GM06990 (cell line): ENCODE data around the gene COA1.

Source experiments
- DNase-seq: peaks from one replicate; pipeline ENCODE4 v3.0.0-alpha.2; 2011; ENCODE audit not compliant: insufficient read length; ENCODE audit errors: extremely low read depth
- H3K27me3 ChIP-seq: replicated peaks from 2 replicates; pipeline ENCODE4 v1.6.0; 2011; ENCODE audit warnings: low read length; ENCODE audit not compliant: control insufficient read depth, insufficient read depth
- H3K36me3 ChIP-seq: 2 replicates; pipeline ENCODE4 v1.5.1; 2011; ENCODE audit warnings: low read length; ENCODE audit not compliant: control insufficient read depth, insufficient read depth
- H3K4me3 ChIP-seq: replicated peaks from 2 replicates; pipeline ENCODE4 v1.5.1; 2011; ENCODE audit warnings: low read depth, mild to moderate bottlenecking, control low read depth, low read length
- TF ChIP-seq, protein P1 (sequence below): IDR thresholded peaks from 2 replicates; pipeline ENCODE4 v1.5.1; 2011; ENCODE audit warnings: low read length, control low read depth, mild to moderate bottlenecking, inconsistent platforms; ENCODE audit not compliant: insufficient read depth, poor library complexity, severe bottlenecking

COA1 gene

DNA sequence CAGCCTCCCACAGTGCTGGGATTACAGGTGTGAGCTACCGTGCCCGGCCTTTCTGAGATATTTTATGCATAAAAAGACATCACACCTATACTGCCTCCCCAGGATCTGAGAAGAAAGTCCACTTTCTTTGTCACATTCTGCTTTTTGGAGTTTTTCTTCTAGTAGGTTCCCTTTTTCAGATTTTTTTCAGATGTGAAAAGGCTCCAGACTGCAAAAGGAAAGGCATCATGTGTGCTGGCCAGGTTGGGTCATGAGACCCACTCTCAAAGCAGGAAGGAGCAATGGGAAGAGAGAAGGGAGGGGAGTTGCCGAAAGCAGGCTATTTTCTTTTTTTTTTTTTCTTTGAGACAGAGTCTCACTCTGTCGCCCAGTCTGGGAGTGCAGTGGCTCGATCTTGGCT, 40.0 kb upstream of the COA1 start:
- Histone ChIP-seq H3K4me3 (no peak overlapping the region), H3K36me3 (peaks cover 5% of the 10 kb centered on the region), H3K27me3 (no peaks in the 10 kb centered on the region)
- TF ChIP-seq, protein P1, sequence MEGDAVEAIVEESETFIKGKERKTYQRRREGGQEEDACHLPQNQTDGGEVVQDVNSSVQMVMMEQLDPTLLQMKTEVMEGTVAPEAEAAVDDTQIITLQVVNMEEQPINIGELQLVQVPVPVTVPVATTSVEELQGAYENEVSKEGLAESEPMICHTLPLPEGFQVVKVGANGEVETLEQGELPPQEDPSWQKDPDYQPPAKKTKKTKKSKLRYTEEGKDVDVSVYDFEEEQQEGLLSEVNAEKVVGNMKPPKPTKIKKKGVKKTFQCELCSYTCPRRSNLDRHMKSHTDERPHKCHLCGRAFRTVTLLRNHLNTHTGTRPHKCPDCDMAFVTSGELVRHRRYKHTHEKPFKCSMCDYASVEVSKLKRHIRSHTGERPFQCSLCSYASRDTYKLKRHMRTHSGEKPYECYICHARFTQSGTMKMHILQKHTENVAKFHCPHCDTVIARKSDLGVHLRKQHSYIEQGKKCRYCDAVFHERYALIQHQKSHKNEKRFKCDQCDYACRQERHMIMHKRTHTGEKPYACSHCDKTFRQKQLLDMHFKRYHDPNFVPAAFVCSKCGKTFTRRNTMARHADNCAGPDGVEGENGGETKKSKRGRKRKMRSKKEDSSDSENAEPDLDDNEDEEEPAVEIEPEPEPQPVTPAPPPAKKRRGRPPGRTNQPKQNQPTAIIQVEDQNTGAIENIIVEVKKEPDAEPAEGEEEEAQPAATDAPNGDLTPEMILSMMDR: no peak
- no peak for DNase-seq

DNA sequence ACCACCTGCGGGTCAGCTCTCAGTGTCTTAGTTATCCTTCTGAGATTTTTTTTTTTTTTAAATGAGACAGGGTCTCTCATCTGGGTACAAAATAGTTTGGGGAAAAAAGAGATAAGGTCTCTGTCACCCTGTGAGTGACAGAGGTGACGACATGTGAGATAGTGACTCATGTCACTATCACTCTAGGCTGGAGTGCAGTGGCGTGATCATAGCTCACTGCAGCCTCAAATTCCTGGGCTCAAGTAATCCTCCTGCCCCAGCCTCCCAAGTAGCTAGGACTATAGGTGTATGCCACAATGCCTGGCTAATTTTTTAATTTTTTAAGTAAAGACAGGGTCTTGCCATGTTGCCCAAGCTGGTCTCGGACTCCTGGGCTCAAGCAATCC, 39.6 kb upstream of the COA1 start:
- TF ChIP-seq, protein P1: no peak
- DNase-seq: no peak
- peaks cover 5% of the 10 kb centered on the region for H3K36me3 ChIP-seq

DNA sequence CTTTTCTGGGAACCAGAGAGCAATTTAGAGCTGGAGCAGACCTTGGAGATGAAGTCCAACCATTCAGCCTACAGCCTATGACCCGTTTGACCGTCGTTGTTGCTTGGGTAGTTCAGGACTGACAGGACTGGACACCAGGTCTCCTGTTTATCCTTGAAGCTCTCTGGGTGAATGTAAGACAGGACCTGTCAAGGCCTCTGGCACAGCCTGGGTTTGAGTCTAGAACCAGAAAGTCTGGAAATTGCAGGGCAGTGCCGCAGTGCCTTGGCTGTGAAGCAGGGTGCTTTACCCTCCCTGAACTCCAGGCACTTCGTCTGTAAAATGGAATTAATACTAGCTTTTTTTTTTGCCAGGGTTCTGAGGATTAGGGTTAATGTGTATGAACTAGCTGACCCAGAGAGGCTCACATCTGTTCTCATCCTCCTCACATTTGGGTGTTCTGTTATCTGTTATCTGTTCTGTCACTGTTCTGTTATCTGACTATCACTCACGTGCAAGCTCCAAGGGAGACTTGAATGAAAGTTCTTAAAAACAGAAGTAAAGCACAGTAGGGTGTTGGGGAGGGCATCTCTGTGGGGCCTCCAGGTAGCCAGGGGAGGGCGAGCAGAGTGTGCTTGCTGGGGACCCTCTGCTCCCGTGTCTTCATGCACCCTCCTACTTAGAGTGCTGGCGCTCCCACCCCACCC, 39.0 kb upstream of the COA1 start:
- H3K36me3 ChIP-seq: peaks cover 5% of the 10 kb centered on the region
- no peak overlapping the region for H3K4me3 ChIP-seq
- TF ChIP-seq, protein P1: no peak
- H3K27me3 ChIP-seq: no peaks in the 10 kb centered on the region
- no peak for DNase-seq

More for the DNA sequence above, 39.6 kb upstream of the COA1 start:
- Histone ChIP-seq H3K4me3 (no peak overlapping the region), H3K27me3 (no peaks in the 10 kb centered on the region)

DNA sequence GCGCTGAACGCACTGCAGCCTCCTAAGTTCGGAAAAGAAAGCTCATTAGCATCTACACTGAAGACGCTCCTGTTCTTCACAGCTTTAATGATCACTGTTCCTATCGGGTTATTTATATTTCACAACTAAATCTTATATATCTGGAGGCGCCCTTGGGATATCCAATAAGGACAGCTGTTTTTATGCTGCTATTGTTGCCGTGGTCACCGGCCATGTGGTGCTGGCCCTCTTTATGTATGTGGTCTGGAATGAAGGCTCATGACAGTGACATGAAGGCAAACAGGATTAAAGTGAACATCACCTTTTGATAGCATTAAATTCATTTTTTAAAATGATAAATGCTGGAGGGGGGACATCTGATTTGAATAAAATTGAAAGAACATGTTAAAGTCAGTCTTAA, 38.0 kb upstream of the COA1 start:
- H3K36me3 ChIP-seq: peaks cover 5% of the 10 kb centered on the region
- no peak overlapping the region for H3K4me3 ChIP-seq
- DNase-seq: no peak
- TF ChIP-seq, protein P1: no peak
- H3K27me3 ChIP-seq: no peaks in the 10 kb centered on the region

DNA sequence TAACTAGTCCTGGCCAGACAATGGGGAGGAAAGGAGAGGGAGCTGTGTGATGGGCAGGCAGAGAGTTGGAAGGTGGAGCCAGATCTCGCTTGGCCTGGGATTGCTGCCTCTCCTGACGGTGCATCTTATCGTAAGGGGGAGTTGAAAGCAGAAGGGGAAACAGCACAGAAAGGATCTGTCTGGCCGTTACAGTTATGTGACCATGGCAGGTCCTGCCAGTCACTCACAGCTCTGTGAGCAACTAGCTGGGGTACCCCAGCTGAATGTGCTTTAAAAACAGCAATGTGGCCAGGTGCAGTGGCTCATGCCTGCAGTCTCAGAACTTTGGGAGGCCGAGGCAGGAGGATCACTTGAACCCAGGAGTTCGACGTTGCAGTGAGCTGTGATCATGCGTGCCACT, 37.2 kb upstream of the COA1 start:
- DNase-seq: no peak
- TF ChIP-seq, protein P1: no peak
- H3K4me3 ChIP-seq: no peak overlapping the region
- peaks cover 3% of the 10 kb centered on the region for H3K36me3 ChIP-seq
- no peaks in the 10 kb centered on the region for H3K27me3 ChIP-seq
